GM18511 (cell line): ENCODE measurements around the gene GRAMD1B.

Source experiments
- ATAC-seq: cut with Tn5 transposase; IDR thresholded peaks from one replicate; pipeline ENCODE4 v1.9.1; 2021; ENCODE audit warnings: mild to moderate bottlenecking, moderate library complexity; ENCODE audit not compliant: unreplicated experiment

Gene GRAMD1B

GRCh38 chr11:123584737-123585136 lies 154.7 kb downstream of the GRAMD1B start:
- ATAC-seq = no peak

- no peak for ATAC-seq
Measured at GRCh38 chr11:123585206-123585605, 155.1 kb downstream of the GRAMD1B start.

- ATAC-seq = no peak
Measured at GRCh38 chr11:123585706-123586105, 155.6 kb downstream of the GRAMD1B start.

- ATAC-seq = no peak
Measured at GRCh38 chr11:123586568-123586967, 156.5 kb downstream of the GRAMD1B start.

- ATAC-seq = no peak
Measured at GRCh38 chr11:123587044-123587443, 157.0 kb downstream of the GRAMD1B start.

GRCh38 chr11:123587559-123587958 lies 157.5 kb downstream of the GRAMD1B start:
- no peak for ATAC-seq

- ATAC-seq = no peak
Measured at GRCh38 chr11:123588117-123588863, 158.2 kb downstream of the GRAMD1B start.

- ATAC-seq = no peak
Measured at GRCh38 chr11:123588864-123589262, 158.8 kb downstream of the GRAMD1B start.

GRCh38 chr11:123590296-123590912 lies 160.3 kb downstream of the GRAMD1B start:
- ATAC-seq = no peak

GRCh38 chr11:123593570-123593969 lies 163.5 kb downstream of the GRAMD1B start:
- ATAC-seq = no peak

- ATAC-seq = no peak
Measured at GRCh38 chr11:123594188-123594901, 164.3 kb downstream of the GRAMD1B start.

GRCh38 chr11:123594921-123595320 lies 164.9 kb downstream of the GRAMD1B start:
- ATAC-seq = no peak

GRCh38 chr11:123597859-123598258 lies 167.8 kb downstream of the GRAMD1B start:
- ATAC-seq = no peak

- no peak for ATAC-seq
Measured at GRCh38 chr11:123601136-123601535, 171.1 kb downstream of the GRAMD1B start.

GRCh38 chr11:123601743-123602142 lies 171.7 kb downstream of the GRAMD1B start:
- no peak for ATAC-seq

GRCh38 chr11:123603666-123604065 lies 173.6 kb downstream of the GRAMD1B start:
- no peak for ATAC-seq

- no peak for ATAC-seq
Measured at GRCh38 chr11:123607781-123608180, 177.7 kb downstream of the GRAMD1B start.

GRCh38 chr11:123608371-123608770 lies 178.3 kb downstream of the GRAMD1B start:
- ATAC-seq = no peak

- ATAC-seq = no peak
Measured at GRCh38 chr11:123608945-123609344, 178.9 kb downstream of the GRAMD1B start.

GRCh38 chr11:123611698-123612097 lies 181.6 kb downstream of the GRAMD1B start:
- no peak for ATAC-seq

GRCh38 chr11:123616505-123617198 lies 186.6 kb downstream of the GRAMD1B start:
- ATAC-seq = no peak
